ENCODE measurements around the gene SALL3. TPM values are rescaled to one million over a fixed set of nuclear protein-coding genes. Genes with fewer than 3 reads are reported as not detected.
"Not testable (repeated sequence)": the region's sequence is repeated elsewhere in the genome, so short reads cannot be mapped to it uniquely, and the experiment has no call there.

SALL3 gene
- total and polyA plus RNA-seq, 2 of the 8 experiments (the other 6 are each of a cell fraction or from before 2014, with no cell fraction given): 10.5 to 46.4 TPM

- TF ChIP-seq GTF2F1 (IDR thresholded peaks at IDR 0.05; ENCODE audit: borderline replicate concordance, low read depth, low read length): no peak
- no peak for TF ChIP-seq CREB1 (IDR thresholded peaks at IDR 0.05)
- no peak for TF ChIP-seq RNF2 (IDR thresholded peaks at IDR 0.05; ENCODE audit: borderline replicate concordance, low read depth, low read length, missing control alignments, poor library complexity, severe bottlenecking)
- TF ChIP-seq PHF8 (conservative IDR thresholded peaks at IDR 0.05; ENCODE audit: low read depth, low read length): no peak
- TF ChIP-seq RAD21 (IDR thresholded peaks at IDR 0.05 in 1 of 2, conservative IDR thresholded peaks at IDR 0.05 in 1 of 2; ENCODE audit: low read depth in 2 of 2, low read length in 2 of 2): no peak
- TF ChIP-seq KDM1A (IDR thresholded peaks at IDR 0.05; ENCODE audit: borderline replicate concordance, low read length): no peak
Observed at GRCh38 chr18:78939734-78940494, 39.7 kb upstream of the SALL3 start (continued).

GRCh38 chr18:78942236-78942635 lies 37.4 kb upstream of the SALL3 start:
- H4K8ac ChIP-seq (ENCODE audit: extremely low read depth, insufficient read depth, low read length); H3K9ac ChIP-seq (replicated peaks in 1 of 4; ENCODE audit: extremely low read depth in 1 of 4, low read depth in 3 of 4, low read length in 3 of 4); H4K5ac ChIP-seq (ENCODE audit: insufficient read length, low read depth, low read length); H4K20me1 ChIP-seq (replicated peaks in 1 of 2; ENCODE audit: control insufficient read depth in 1 of 2, insufficient read depth in 2 of 2, low read length in 2 of 2); H2BK120ac ChIP-seq (replicated peaks; ENCODE audit: low read depth, low read length); H2BK15ac ChIP-seq (ENCODE audit: low read length); H3K4me1 ChIP-seq (replicated peaks in 1 of 4; ENCODE audit: control insufficient read depth in 3 of 4, insufficient read depth in 4 of 4, low read length in 3 of 4); H3K23ac ChIP-seq (ENCODE audit: insufficient read length); H4K91ac ChIP-seq (replicated peaks; ENCODE audit: insufficient read length, low read length); FAIRE-seq; H3K56ac ChIP-seq (replicated peaks; ENCODE audit: insufficient read length, low read depth, low read length); H2BK5ac ChIP-seq (ENCODE audit: low read depth, low read length); H3K18ac ChIP-seq (ENCODE audit: extremely low read depth, low read length); H3K79me2 ChIP-seq (ENCODE audit: control insufficient read depth in 1 of 2, insufficient read depth in 2 of 2, low read length in 2 of 2); H3K4me3 ChIP-seq (ENCODE audit: extremely low read depth in 1 of 4, insufficient read depth in 2 of 4, low read depth in 3 of 4, low read length in 4 of 4); H2AFZ ChIP-seq (ENCODE audit: low read length); H3K27me3 ChIP-seq (replicated peaks in 1 of 4; ENCODE audit: control insufficient read depth in 3 of 4, extremely low read depth in 1 of 4, insufficient read depth in 3 of 4, low read length in 3 of 4); H2BK12ac ChIP-seq (ENCODE audit: low read depth, low read length); H3K36me3 ChIP-seq (ENCODE audit: control insufficient read depth in 2 of 4, insufficient read depth in 4 of 4, low read length in 3 of 4); H3K23me2 ChIP-seq (ENCODE audit: low read depth, low read length); CTCF ChIA-PET (ENCODE audit: partially characterized antibody); H2AK5ac ChIP-seq (ENCODE audit: low read depth, low read length); H2BK20ac ChIP-seq (ENCODE audit: low read length); POLR2A ChIA-PET (ENCODE audit: partially characterized antibody); H3K14ac ChIP-seq (ENCODE audit: insufficient read length); H3K4ac ChIP-seq (replicated peaks; ENCODE audit: insufficient read length, low read depth, low read length); DNase-seq (ENCODE audit: low read depth in 1 of 2, low spot score in 2 of 2); H3K79me1 ChIP-seq (ENCODE audit: low read depth, low read length); H3K4me2 ChIP-seq (ENCODE audit: insufficient read depth in 1 of 2, low read depth in 2 of 2, low read length in 2 of 2); H3K27ac ChIP-seq (ENCODE audit: low read depth, low read length): not testable (repeated sequence)
- WGBS, 2 experiments (ENCODE audit: extremely low coverage in 1 of 2, insufficient coverage in 1 of 2, insufficient read length in 1 of 2, insufficient replicate concordance in 2 of 2, low coverage in 1 of 2, low lambda C conversion rate in 2 of 2, missing lambda C conversion rate in 1 of 2): 94% methylated on average over 9 of the region's 17 CpGs; no CpG with 5 or more reads in 1 of the 2 experiments
- H3K9me3 ChIP-seq (ENCODE audit: insufficient read depth in 2 of 2, low read depth in 1 of 2, low read length in 1 of 2): peaks cover 2 to 17% of the 10 kb centered on the region in 2 experiments; a peak in 3 of 4 replicates

Data from H1 (cell line).